ENCODE results near the gene SSBP3.

Gene SSBP3

GRCh38 chr1:54279457-54279856 lies 126.7 kb downstream of the SSBP3 start:
- no peak for DNase-seq

- DNase-seq: peak; percentile 88
Observed at GRCh38 chr1:54278941-54279422, 127.2 kb downstream of the SSBP3 start.

DNA sequence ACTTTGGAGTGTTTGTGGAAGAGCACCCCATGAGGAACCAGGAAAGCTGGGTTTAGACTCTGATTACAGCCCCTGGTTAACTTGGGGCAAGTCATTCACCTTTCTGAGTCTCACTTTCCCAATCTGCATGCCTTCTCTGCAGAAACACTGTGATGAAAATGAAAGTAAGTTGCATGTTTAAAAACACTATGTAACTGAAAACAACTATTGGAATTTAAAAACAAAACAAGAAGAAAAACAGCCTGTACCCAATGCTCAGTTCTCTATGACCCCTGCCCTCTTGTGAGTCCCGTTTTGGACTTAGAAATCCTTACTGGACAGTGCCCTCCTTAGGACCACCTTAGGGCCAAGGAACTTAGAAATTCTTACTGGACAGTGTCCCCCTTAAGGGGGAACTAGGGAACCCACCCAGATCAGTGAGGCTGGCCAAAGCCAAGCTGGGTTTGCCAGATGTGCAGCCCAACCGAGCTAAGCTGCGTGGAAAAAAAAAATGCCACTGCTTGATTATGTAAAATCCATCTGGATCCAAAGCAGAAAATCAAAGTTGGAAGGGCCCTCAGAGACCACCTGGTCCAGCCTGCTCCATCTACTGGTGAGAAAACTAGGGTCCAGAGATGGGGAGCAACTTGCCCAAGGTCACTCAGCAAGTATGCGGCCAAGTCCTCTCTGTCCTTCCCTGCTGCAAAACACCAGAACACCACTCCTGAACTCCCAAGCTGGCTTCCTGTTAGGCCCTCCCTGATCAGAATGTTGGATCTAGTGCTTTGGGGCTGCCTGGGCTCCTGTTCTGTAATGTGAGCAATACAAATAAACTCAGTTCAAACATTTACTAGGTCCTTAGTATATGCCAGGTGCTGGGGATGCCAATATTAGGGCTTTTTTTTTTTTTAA lies 128.5 kb downstream of the SSBP3 start:
- no peak for DNase-seq

DNA sequence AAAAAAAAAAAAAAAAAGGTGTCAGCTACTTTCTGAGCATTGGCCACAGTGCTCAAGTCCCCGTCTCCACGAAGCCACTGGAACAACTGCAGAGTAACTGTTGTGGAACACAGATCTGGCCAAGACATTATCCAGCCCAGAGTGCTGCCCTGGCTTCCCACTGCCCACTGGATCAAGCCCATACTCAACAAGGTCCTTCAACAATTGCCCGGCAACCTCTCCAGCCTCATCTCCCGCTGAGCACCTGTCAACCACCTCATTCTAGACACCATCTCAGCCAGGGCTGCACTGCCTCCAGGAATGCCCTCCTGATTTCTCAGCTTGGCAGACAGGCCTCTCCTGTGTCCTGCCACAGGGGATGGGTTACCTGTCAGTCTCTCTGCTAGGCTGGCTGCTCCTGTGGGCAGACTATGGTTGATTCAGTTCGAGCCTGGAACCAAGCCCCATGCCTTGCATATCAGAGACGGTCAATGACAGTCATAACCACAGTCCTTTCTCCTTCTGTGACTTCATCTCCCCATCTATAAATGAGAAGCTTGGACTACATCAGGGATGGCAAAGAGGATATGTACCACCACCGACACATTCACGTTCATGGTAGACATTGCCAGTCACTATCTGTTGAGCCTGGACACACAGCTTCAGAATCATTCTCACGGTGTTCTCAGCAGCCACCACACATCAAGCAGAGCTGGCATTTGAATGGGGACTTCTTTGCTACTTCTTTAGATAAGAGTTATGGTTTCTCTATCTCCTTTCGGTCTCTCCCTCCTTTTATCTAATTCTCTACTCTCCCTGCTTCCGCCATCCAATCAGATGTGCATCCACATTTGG lies 129.4 kb downstream of the SSBP3 start:
- DNase-seq: no peak

DNA sequence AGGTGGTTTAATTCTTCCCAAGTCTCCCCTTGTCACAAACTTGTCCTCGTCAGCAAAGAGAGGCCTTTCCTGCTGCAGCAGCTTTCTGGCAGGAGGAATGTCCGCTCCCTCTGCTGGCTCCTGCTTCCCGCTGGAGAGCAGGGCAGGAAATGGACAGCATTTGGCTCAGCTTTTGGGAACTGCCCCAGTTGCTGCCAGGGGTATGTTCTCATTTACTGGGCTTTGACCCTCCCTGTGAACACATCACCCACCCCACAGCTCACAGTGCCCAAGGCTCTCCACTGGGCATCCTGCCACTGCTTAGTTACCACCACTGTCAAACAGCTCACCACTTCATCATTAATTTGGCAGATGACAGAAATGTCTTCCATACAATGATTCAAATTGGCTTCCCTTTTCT lies 130.8 kb downstream of the SSBP3 start:
- peak; percentile 59 for DNase-seq

GRCh38 chr1:54274881-54275280 lies 131.3 kb downstream of the SSBP3 start:
- DNase-seq: no peak

- no peak for DNase-seq
Observed at GRCh38 chr1:54274448-54274847, 131.7 kb downstream of the SSBP3 start.

GRCh38 chr1:54273795-54274163 lies 132.4 kb downstream of the SSBP3 start:
- peak; percentile 60 for DNase-seq

- peak; percentile 96 for DNase-seq
Observed at GRCh38 chr1:54273092-54273794, 133.0 kb downstream of the SSBP3 start.

GRCh38 chr1:54272772-54273091 lies 133.5 kb downstream of the SSBP3 start:
- DNase-seq: no peak

DNA sequence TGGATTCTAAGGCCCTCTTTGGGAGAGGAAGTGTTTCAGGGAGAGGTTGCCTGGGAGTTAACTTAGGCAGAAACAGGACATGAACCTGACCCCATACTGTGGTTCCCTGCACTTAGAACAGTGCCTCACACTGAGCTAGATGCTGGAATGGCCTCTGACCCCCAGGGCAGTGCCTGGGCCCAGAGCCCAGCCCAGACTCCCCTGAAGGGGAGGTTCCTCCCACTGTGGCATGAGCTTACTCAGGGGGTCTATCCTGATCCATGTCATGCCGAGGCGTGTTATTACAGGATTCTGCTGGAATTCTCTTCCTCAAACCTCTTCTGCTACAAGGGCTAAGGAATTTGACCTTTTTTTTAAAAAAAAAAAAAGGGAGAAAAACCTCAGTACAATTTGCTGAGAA lies 134.1 kb downstream of the SSBP3 start:
- DNase-seq: peak; percentile 47

- no peak for DNase-seq
Observed at GRCh38 chr1:54271341-54271740, 134.9 kb downstream of the SSBP3 start.

GRCh38 chr1:54270543-54270942 lies 135.7 kb downstream of the SSBP3 start:
- no peak for DNase-seq

DNA sequence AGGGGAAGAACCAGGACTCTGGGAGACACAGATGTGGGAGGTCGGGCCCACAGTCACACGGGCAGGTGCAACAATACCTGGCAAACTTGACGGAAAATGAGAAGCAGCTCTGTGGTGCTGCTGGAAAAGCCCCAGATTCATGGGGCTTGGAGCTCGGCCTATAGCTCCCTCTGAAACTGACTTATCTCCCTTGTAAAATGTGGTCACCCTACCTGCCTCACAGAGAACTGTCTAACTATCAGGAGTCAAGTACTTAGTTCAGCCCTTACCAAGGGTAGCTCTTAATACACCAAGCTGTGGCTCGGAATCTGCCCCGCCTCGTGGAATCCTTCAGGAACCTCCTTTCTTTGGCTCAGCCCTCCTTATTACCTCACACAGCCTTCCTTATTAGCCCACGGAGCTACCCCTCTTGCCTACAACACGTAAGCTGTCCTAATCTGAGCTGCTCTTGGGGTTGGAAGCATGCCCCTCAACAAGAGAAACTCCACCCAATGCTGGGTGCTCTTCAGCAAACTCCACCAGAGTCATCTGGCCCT lies 137.4 kb downstream of the SSBP3 start:
- no peak for DNase-seq

GRCh38 chr1:54267815-54268761 lies 138.1 kb downstream of the SSBP3 start:
- DNase-seq: peak; percentile 52

DNA sequence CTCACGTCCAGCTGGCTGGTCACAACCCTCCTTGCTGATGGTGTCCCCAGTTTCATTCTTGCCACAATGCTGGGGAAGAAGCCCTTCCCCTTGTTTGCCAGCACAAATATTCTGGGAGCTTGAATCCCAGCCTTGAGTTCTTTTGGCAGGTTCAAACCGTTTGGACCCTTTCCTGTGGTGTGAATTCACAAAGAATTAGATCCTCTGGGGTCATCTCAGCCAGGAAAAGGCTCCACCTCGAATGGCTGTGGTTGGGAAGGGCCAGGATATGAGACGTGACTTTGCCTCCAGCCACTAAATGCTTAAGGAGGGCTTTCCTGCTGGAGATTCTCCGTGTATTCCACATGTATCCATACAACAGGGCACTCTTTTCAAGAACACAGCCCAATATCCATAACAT lies 139.3 kb downstream of the SSBP3 start:
- DNase-seq: no peak

DNA sequence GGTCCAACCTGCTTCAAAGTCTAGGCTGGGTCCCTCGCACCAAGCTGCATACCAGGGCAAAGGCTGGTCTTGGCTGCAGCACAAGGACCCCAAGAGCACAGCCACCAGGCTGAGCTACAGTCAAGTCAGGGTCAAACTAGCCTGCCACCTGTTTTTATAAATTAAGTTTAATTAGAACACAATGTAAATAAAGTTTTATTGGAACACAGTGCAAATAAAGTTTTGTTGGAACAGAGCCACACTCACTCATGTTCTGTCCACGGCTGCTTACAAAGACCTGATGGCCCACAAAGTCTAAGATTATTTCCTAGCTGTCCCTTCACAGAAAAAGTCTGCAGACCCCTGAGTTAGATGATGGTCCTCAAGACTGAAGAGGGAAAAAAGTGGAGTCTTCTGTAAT lies 140.0 kb downstream of the SSBP3 start:
- DNase-seq: no peak

- no peak for DNase-seq
Observed at GRCh38 chr1:54265659-54266058, 140.5 kb downstream of the SSBP3 start.

- DNase-seq: no peak
Observed at GRCh38 chr1:54265126-54265525, 141.1 kb downstream of the SSBP3 start.

- DNase-seq: no peak
Observed at GRCh38 chr1:54263601-54264226, 142.5 kb downstream of the SSBP3 start.

DNA sequence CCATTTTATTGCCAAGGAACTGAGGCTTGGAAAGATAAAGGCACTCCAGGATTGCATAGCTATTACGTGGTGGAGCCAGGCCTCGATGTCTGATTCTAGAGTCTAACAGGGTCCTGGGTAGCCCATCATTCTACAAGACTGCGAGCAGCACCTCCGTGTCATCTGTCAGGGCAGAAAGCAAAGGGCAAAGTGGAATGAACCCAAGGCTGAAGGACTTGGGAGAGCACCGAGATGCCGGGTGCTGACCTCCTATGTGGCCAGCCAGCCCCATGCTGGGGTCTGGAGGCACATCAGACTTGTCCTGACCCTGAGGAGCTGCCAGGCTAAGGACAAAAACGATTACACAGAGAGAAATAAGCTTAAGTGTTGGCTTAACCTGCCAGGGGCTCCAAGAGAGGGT lies 143.9 kb downstream of the SSBP3 start:
- DNase-seq: no peak

All from fibroblast of upper back skin (primary cell).